ENCODE measurements around the gene CCDC3. TPM values are rescaled to one million over a fixed set of nuclear protein-coding genes. Genes with fewer than 3 reads are reported as not detected.
A peak's percentile ranks its signal among the peaks of the same experiment; 100 is the strongest.

Gene CCDC3
- total RNA-seq, 2 donors from 2014 or later = 0.45 TPM; not detected in 1

GRCh38 chr10:12945690-12946359 is 55.7 kb downstream of the CCDC3 start:
- ATAC-seq (peak in 1 of 2 donors; percentile 85), DNase-seq (ENCODE audit: low spot score) (no peak)
- Mint-ChIP-seq H3K27me3 (peaks cover 6 to 9% of the 10 kb centered on the region in 2 donors), H3K4me1 (ENCODE audit: low read depth in 2 of 2) (peaks cover 0 to 5% of the 10 kb centered on the region in 2 donors), H3K4me3 (peak overlapping the region; percentile 15), H3K36me3 (no peaks in the 10 kb centered on the region), H3K27ac (no peak overlapping the region), H3K9me3 (no peaks in the 10 kb centered on the region)

- Mint-ChIP-seq H3K4me3 (no peak overlapping the region), H3K36me3 (no peaks in the 10 kb centered on the region), H3K27ac (no peak overlapping the region), H3K9me3 (no peaks in the 10 kb centered on the region), H3K4me1 (ENCODE audit: low read depth in 2 of 2) (peaks cover 0 to 5% of the 10 kb centered on the region in 2 donors), H3K27me3 (peaks cover 6 to 9% of the 10 kb centered on the region in 2 donors)
- DNase-seq (ENCODE audit: low spot score) (no peak), ATAC-seq (no peak)
Observed at GRCh38 chr10:12944931-12945330, 56.6 kb downstream of the CCDC3 start.

- Mint-ChIP-seq H3K36me3 (no peaks in the 10 kb centered on the region), H3K27me3 (peaks cover 12 to 18% of the 10 kb centered on the region in 2 donors), H3K9me3 (no peaks in the 10 kb centered on the region), H3K4me3 (no peak overlapping the region), H3K4me1 (ENCODE audit: low read depth in 2 of 2) (peaks cover 0 to 5% of the 10 kb centered on the region in 2 donors), H3K27ac (no peak overlapping the region)
- DNase-seq (ENCODE audit: low spot score) (no peak), ATAC-seq (no peak)
Observed at GRCh38 chr10:12943425-12943824, 58.1 kb downstream of the CCDC3 start.

DNA sequence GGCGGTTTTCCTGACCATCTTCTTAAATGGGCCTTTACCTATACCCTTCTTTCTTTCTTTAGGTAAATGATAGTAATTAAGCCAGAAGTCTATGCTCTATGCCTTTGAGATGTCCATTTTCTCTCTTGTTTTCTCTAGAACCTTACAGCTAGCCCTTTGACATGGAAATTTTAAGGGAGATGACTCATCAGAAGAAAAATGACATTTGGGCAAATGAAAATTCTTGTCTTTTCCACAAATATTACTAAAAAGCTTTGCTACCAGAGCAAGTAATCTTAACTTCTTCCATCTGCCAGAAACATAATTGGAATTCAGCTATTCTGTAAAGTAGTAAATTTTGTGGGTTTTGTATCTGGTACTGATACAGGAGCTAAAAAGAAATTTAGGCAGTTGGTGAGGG is 59.5 kb downstream of the CCDC3 start:
- ATAC-seq = no peak
- H3K4me3 Mint-ChIP-seq = no peak overlapping the region
- peaks cover 12 to 25% of the 10 kb centered on the region in 2 donors for H3K27me3 Mint-ChIP-seq
- H3K4me1 Mint-ChIP-seq (ENCODE audit: low read depth in 2 of 2) = peaks cover 0 to 5% of the 10 kb centered on the region in 2 donors
- H3K27ac Mint-ChIP-seq = no peak overlapping the region
- no peak for DNase-seq (ENCODE audit: low spot score)
- no peaks in the 10 kb centered on the region for H3K36me3 Mint-ChIP-seq
- H3K9me3 Mint-ChIP-seq = no peaks in the 10 kb centered on the region

GRCh38 chr10:12940791-12941190 is 60.7 kb downstream of the CCDC3 start:
- Mint-ChIP-seq H3K4me3 (no peak overlapping the region), H3K9me3 (no peaks in the 10 kb centered on the region), H3K27me3 (peaks cover 16 to 25% of the 10 kb centered on the region in 2 donors), H3K36me3 (no peaks in the 10 kb centered on the region), H3K4me1 (ENCODE audit: low read depth in 2 of 2) (peaks cover 0 to 3% of the 10 kb centered on the region in 2 donors), H3K27ac (no peak overlapping the region)
- ATAC-seq (no peak), DNase-seq (ENCODE audit: low spot score) (no peak)

DNA sequence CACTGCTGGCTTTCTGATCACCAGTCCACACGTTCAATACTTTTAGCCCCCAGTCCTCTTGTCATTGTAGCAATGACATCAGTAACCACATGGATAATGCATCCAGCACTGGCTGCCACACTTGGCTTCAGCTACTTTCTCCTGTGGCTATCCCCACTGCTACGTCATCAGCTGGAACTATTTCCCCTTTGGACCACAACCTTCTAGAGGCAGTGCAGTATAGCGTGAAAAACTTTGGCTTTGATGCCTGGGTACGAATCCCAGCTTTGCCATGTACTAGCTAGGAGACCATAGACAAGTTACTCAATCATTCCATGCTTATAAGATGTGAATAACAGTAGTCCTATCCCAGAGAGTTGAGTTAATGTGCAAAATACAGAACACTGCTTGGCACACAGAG is 63.2 kb downstream of the CCDC3 start:
- H3K4me3 Mint-ChIP-seq = no peak overlapping the region
- no peak for DNase-seq (ENCODE audit: low spot score)
- no peak for ATAC-seq
- no peaks in the 10 kb centered on the region for H3K36me3 Mint-ChIP-seq
- H3K27me3 Mint-ChIP-seq = peaks cover 15 to 30% of the 10 kb centered on the region in 2 donors
- H3K9me3 Mint-ChIP-seq = no peaks in the 10 kb centered on the region
- no peaks in the 10 kb centered on the region for H3K4me1 Mint-ChIP-seq (ENCODE audit: low read depth in 2 of 2)
- no peak overlapping the region for H3K27ac Mint-ChIP-seq

DNA sequence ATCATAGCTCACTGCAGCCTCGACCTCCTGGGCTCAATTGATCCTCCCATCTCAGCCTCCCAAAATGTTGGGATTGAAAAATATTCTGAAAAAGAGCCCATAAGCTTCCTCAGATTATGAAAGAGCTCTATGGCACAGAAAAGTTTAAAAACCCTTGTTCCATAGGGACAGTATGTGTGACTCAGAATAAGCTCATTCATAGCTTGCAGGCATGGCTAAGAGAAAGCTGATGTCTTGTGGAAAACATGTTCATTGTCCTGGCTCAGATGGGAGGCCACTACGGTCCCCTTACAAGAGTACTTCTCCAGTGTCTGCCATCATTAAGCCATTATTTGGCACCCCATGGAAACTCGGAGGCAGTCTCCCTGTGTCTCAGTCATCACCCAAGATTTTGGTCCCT is 64.0 kb downstream of the CCDC3 start:
- DNase-seq (ENCODE audit: low spot score) = no peak
- H3K9me3 Mint-ChIP-seq = no peaks in the 10 kb centered on the region
- no peaks in the 10 kb centered on the region for H3K4me1 Mint-ChIP-seq (ENCODE audit: low read depth in 2 of 2)
- H3K4me3 Mint-ChIP-seq = no peak overlapping the region
- no peaks in the 10 kb centered on the region for H3K36me3 Mint-ChIP-seq
- peaks cover 17 to 29% of the 10 kb centered on the region in 2 donors for H3K27me3 Mint-ChIP-seq
- no peak for ATAC-seq
- H3K27ac Mint-ChIP-seq = no peak overlapping the region

DNA sequence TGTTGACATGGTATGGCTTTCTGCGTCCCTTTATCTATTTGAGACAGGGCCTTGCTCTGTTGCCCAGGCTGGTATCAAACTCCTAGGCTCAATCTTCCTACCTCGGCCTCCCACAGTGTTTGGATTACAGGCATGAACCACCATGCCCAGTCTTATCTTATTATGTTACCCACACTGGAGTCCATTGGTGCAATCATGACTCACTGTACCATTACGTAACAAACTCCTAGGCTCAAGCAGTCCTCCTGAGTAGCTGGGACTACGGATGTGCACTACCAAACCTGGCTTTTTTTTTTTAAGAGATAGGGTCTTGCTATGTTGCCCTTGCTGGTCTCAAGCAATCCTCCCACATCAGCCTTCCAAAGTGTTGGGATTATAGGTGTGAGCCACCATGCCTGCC is 66.7 kb downstream of the CCDC3 start:
- H3K4me1 Mint-ChIP-seq (ENCODE audit: low read depth in 2 of 2) = no peaks in the 10 kb centered on the region
- DNase-seq (ENCODE audit: low spot score) (no peak), ATAC-seq (no peak)
- no peak overlapping the region for H3K27ac Mint-ChIP-seq
- H3K36me3 Mint-ChIP-seq = no peaks in the 10 kb centered on the region
- no peak overlapping the region for H3K4me3 Mint-ChIP-seq
- H3K9me3 Mint-ChIP-seq = no peaks in the 10 kb centered on the region
- peaks cover 17 to 30% of the 10 kb centered on the region in 2 donors for H3K27me3 Mint-ChIP-seq

GRCh38 chr10:12929381-12929780 is 72.1 kb downstream of the CCDC3 start:
- H3K9me3 Mint-ChIP-seq = no peaks in the 10 kb centered on the region

DNA sequence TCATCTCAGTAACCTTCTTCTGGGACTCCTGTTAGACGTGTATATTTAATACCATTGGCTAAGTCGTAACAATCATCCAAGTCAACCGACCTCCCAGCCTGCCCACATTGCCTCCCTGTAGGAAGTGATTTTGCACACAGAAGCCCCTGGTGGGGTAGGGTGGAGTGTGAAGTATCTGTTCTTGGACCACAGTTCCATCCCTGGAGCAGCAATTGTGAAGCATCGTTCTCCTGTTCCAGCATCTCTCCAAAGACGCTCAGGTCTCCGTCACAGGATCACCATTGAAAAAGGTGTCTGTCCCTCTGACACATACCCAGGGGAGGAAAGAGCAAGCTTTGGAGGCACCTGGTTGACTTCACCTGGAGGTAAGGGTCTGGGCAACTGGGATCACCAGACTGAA is 72.9 kb downstream of the CCDC3 start:
- Mint-ChIP-seq H3K4me1 (ENCODE audit: low read depth in 2 of 2) (no peaks in the 10 kb centered on the region), H3K4me3 (no peak overlapping the region), H3K36me3 (no peaks in the 10 kb centered on the region), H3K9me3 (no peaks in the 10 kb centered on the region), H3K27me3 (peaks cover 6 to 19% of the 10 kb centered on the region in 2 donors), H3K27ac (no peak overlapping the region)
- ATAC-seq = no peak
- no peak for DNase-seq (ENCODE audit: low spot score)

More at GRCh38 chr10:12929381-12929780, 72.1 kb downstream of the CCDC3 start:
- no peaks in the 10 kb centered on the region for H3K4me1 Mint-ChIP-seq (ENCODE audit: low read depth in 2 of 2)
- peaks cover 6 to 24% of the 10 kb centered on the region in 2 donors for H3K27me3 Mint-ChIP-seq
- ATAC-seq = no peak
- no peak overlapping the region for H3K27ac Mint-ChIP-seq
- no peaks in the 10 kb centered on the region for H3K36me3 Mint-ChIP-seq
- H3K4me3 Mint-ChIP-seq = no peak overlapping the region
- no peak for DNase-seq (ENCODE audit: low spot score)

DNA sequence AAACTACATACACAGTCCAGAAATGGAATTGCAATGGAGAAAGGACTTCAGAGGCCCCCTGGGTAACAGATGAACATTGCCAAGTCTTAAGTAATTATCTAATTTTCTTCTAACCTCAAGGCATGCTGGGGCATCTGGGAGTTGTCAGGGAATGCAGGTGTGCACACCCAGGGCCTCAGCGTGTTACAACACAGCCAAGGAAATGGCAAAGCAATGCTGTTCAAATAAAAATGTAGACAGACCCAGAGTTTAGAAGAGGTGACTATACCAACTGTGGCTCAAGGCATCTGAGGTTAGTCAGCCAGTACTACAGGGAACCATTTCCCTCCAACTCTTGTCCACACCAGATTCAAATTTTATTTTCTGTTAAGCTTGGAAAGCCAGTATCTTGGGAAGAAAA is 73.6 kb downstream of the CCDC3 start:
- peaks cover 5 to 19% of the 10 kb centered on the region in 2 donors for H3K27me3 Mint-ChIP-seq
- H3K36me3 Mint-ChIP-seq = no peaks in the 10 kb centered on the region
- no peaks in the 10 kb centered on the region for H3K9me3 Mint-ChIP-seq
- DNase-seq (ENCODE audit: low spot score) = no peak
- ATAC-seq = no peak
- no peak overlapping the region for H3K4me3 Mint-ChIP-seq
- H3K27ac Mint-ChIP-seq = no peak overlapping the region
- no peaks in the 10 kb centered on the region for H3K4me1 Mint-ChIP-seq (ENCODE audit: low read depth in 2 of 2)

GRCh38 chr10:12925845-12926244 is 75.7 kb downstream of the CCDC3 start:
- H3K36me3 Mint-ChIP-seq = no peaks in the 10 kb centered on the region

DNA sequence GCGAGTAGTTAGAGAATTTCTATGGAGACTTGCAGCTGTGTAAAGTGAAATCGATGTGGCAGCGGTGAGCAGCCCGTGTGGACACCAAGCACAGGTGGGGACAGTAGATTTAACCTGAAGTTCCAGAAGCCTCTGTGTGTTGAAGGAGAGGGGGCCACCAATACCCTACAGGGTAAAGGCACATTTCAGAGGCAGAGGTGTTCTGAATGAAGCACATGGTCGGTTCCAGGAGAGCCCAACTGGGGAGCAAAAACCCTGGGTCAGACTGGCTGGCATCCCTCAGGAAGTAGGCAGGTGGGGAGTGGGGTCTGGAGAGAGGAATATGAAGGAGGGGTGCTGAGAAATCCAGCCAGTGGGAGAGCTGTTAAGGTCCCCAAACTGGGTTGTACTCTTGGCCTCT is 76.6 kb downstream of the CCDC3 start:
- Mint-ChIP-seq H3K9me3 (no peaks in the 10 kb centered on the region), H3K27ac (no peak overlapping the region), H3K27me3 (peaks cover 10 to 11% of the 10 kb centered on the region in 2 donors), H3K4me3 (no peak overlapping the region), H3K36me3 (no peaks in the 10 kb centered on the region), H3K4me1 (ENCODE audit: low read depth in 2 of 2) (no peaks in the 10 kb centered on the region)
- DNase-seq (ENCODE audit: low spot score) (no peak), ATAC-seq (no peak)

More at GRCh38 chr10:12925845-12926244, 75.7 kb downstream of the CCDC3 start:
- Mint-ChIP-seq H3K4me3 (no peak overlapping the region), H3K4me1 (ENCODE audit: low read depth in 2 of 2) (no peaks in the 10 kb centered on the region), H3K27ac (no peak overlapping the region), H3K27me3 (peaks cover 10 to 11% of the 10 kb centered on the region in 2 donors), H3K9me3 (no peaks in the 10 kb centered on the region)
- no peak for ATAC-seq
- DNase-seq (ENCODE audit: low spot score) = no peak

- DNase-seq (ENCODE audit: low spot score) = no peak
- no peak overlapping the region for H3K27ac Mint-ChIP-seq
- H3K27me3 Mint-ChIP-seq = peaks cover 8 to 11% of the 10 kb centered on the region in 2 donors
- no peaks in the 10 kb centered on the region for H3K36me3 Mint-ChIP-seq
- H3K9me3 Mint-ChIP-seq = no peaks in the 10 kb centered on the region
- H3K4me1 Mint-ChIP-seq (ENCODE audit: low read depth in 2 of 2) = no peaks in the 10 kb centered on the region
- H3K4me3 Mint-ChIP-seq = no peak overlapping the region
- ATAC-seq = no peak
Observed at GRCh38 chr10:12922117-12922900, 79.2 kb downstream of the CCDC3 start.

Data from natural killer cell treated with Interleukin-12 subunit alpha and Interleukin-12 subunit beta and Interleukin-15 and Interleukin-18, amount 100 ng/mL, for 72 hours (primary cell).